Glutamatergic neuron (in vitro differentiated cells): ENCODE data around the gene NPHP4. TPM values are rescaled to one million over a fixed set of nuclear protein-coding genes. Genes with fewer than 3 reads are reported as not detected.

ENCODE experiments used
- DNase-seq: peaks from one replicate; pipeline ENCODE4 v3.0.0; 2022
- H3K27ac Mint-ChIP-seq: one replicate; pipeline ENCODE4 v1.8.0; 2020; ENCODE audit warnings: mild to moderate bottlenecking, mixed read lengths, inconsistent platforms; ENCODE audit not compliant: unreplicated experiment
- H3K27me3 Mint-ChIP-seq: one replicate; pipeline ENCODE4 v1.8.0; 2020; ENCODE audit warnings: mild to moderate bottlenecking, moderate library complexity, mixed read lengths, inconsistent platforms; ENCODE audit not compliant: unreplicated experiment
- H3K36me3 Mint-ChIP-seq: one replicate; pipeline ENCODE4 v1.8.0; 2020; ENCODE audit warnings: mild to moderate bottlenecking, mixed read lengths, inconsistent platforms; ENCODE audit not compliant: unreplicated experiment
- H3K4me1 Mint-ChIP-seq: one replicate; pipeline ENCODE4 v1.8.0; 2020; ENCODE audit warnings: mild to moderate bottlenecking, low read depth, mixed read lengths, inconsistent platforms; ENCODE audit not compliant: unreplicated experiment
- H3K4me3 Mint-ChIP-seq: one replicate; pipeline ENCODE4 v1.8.0; 2020; ENCODE audit warnings: mild to moderate bottlenecking, mixed read lengths, inconsistent platforms; ENCODE audit not compliant: unreplicated experiment
- H3K9me3 Mint-ChIP-seq: one replicate; pipeline ENCODE4 v1.8.0; 2020; ENCODE audit warnings: mild to moderate bottlenecking, moderate library complexity, mixed read lengths, inconsistent platforms; ENCODE audit not compliant: unreplicated experiment
- CTCF ChIP-seq: fragments of 200-600 bp; sonication (generic); IDR thresholded peaks from one replicate; pipeline ENCODE4 v1.5.0; 2021; ENCODE audit not compliant: partially characterized antibody, unreplicated experiment
- total RNA-seq: library from RNA; stranded (reverse); fragmentation: NEBNext Ultra II Directional; extraction: Animal tissue kit (Norgen Biotek cat#: 25700); gene quantifications from one replicate; pipeline ENCODE4 v1.2.1, GENCODE V29; 2021; ENCODE audit not compliant: unreplicated experiment

The NPHP4 gene
- total RNA-seq, 1 donor from 2014 or later, result 28.4 TPM

DNA sequence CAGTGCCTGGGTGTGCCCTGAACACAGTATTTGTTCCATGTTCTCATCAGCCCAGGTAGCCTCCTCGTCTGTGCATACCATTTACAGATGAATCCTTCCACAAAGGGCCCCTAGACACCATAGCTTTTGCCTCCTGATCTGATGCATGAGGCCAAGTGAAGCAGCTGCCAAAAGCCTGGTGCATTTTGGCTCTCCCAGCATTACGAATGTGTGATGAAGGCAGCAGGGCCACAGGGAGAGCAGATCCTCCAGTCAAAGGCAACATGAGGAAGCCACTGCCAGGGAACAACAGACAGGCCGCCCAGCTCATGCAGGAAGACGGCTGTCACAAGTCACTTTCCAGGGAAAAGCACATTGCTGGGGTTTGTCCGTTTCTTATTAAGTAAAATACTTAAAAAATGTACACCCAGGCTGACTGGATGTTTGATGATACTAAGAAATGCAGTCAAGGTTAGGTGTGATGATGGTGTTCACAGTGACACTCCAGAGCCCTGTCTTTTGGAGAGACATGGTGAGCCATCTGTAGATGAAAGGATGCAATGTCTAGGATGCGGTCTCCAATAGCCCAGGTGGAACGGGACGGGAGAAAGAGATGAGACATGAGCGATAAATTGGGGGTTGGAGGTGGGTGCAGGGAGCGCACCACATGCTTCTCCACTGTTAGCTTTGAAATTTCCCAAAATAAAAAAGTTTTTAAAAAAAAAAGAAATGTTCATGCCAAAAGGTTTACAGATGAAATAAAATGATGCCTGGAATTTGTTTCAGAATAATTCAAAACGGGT, 48.7 kb downstream of the NPHP4 start:
- no peak overlapping the region for H3K27ac Mint-ChIP-seq

GRCh38 chr1:5941671-5942070, 50.6 kb downstream of the NPHP4 start:
- peaks cover 2% of the 10 kb centered on the region for H3K9me3 Mint-ChIP-seq
- no peaks in the 10 kb centered on the region for H3K4me1 Mint-ChIP-seq
- no peak for TF ChIP-seq CTCF
- H3K4me3 Mint-ChIP-seq, result no peak overlapping the region
- H3K27ac Mint-ChIP-seq, result no peak overlapping the region
- no peak for DNase-seq
- peaks cover 5% of the 10 kb centered on the region for H3K27me3 Mint-ChIP-seq
- H3K36me3 Mint-ChIP-seq, result peaks cover 23% of the 10 kb centered on the region

More for the DNA sequence above, 48.7 kb downstream of the NPHP4 start:
- no peak for DNase-seq
- H3K9me3 Mint-ChIP-seq, result peaks cover 2% of the 10 kb centered on the region
- H3K36me3 Mint-ChIP-seq, result peaks cover 16% of the 10 kb centered on the region
- TF ChIP-seq CTCF, result no peak
- no peak overlapping the region for H3K4me3 Mint-ChIP-seq
- no peaks in the 10 kb centered on the region for H3K4me1 Mint-ChIP-seq
- H3K27me3 Mint-ChIP-seq, result peaks cover 5% of the 10 kb centered on the region

- no peak overlapping the region for H3K4me3 Mint-ChIP-seq
- H3K27me3 Mint-ChIP-seq, result peaks cover 8% of the 10 kb centered on the region
- peaks cover 25% of the 10 kb centered on the region for H3K36me3 Mint-ChIP-seq
- DNase-seq, result no peak
- no peaks in the 10 kb centered on the region for H3K4me1 Mint-ChIP-seq
- no peak for TF ChIP-seq CTCF
- no peak overlapping the region for H3K27ac Mint-ChIP-seq
- no peaks in the 10 kb centered on the region for H3K9me3 Mint-ChIP-seq
These were observed 51.4 kb downstream of the NPHP4 start for GRCh38 chr1:5940723-5941407.

DNA sequence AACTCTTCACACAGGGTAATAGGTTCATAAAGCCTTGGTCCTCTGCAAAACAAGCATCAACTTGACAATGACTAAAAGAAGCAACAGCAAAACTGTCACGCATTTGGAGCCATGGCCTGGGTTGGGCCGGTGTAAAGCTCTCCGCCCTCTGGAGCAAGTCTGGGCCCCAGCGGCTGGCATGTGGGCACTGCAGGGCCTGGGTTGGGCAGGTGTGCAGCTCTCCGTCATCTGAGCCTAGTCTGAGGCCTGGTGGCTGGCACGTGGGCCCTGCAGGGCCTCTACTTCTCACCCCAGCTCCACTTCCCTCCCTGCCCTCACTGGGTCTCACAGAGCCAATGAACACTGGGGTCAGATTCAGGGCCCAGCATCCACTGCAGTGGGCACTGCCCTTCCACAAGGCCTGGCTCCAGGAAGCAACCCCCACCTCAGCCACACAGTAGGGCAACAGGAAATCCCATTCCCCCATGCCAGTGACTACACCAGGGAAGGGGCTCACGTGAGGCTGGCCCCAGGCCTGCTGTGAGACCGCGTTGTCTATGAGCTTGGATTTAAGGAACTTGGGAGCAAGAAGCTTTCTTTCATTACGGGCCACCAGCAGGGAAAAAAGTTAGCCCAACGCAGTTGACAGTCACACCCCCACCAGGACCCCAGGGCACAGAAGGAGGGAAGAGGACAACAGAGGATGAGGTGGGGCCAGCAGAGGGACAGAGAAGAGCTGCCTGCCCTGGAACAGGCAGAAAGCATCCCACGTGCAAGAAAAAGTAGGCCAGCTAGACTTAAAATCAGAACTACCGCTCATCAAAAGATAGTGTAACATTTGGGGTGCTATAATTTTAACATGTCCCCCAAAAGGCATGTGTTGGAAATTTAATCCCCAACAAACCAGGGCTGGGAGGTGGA, 52.7 kb downstream of the NPHP4 start:
- Mint-ChIP-seq H3K27me3 (peaks cover 8% of the 10 kb centered on the region), H3K4me3 (no peak overlapping the region), H3K9me3 (peaks cover 3% of the 10 kb centered on the region), H3K4me1 (no peaks in the 10 kb centered on the region), H3K36me3 (peaks cover 18% of the 10 kb centered on the region), H3K27ac (no peak overlapping the region)
- no peak for TF ChIP-seq CTCF
- no peak for DNase-seq
